Neural progenitor cell (in vitro differentiated cells): Measurements from ENCODE around the gene TP73. TPM values are rescaled to one million over a fixed set of nuclear protein-coding genes. Genes with fewer than 3 reads are reported as not detected.

Source experiments
- DNase-seq: peaks from one replicate; pipeline ENCODE4 v3.0.0-alpha.2; 2016; ENCODE audit warnings: low spot score
- H2AFZ ChIP-seq: fragments of 200-600 bp; sonication (generic); replicated peaks from 2 replicates; pipeline ENCODE4 v1.6.1; 2016; ENCODE audit warnings: antibody characterized with exemption
- H3F3A ChIP-seq: fragments of 200-600 bp; sonication (generic); 2 replicates; pipeline ENCODE4 v1.6.1; 2016; ENCODE audit warnings: antibody characterized with exemption, low read depth
- H3K27ac ChIP-seq: fragments of 200-600 bp; sonication (generic); 2 replicates; pipeline ENCODE4 v1.5.1; 2016; ENCODE audit warnings: mild to moderate bottlenecking
- H3K27me3 ChIP-seq: fragments of 200-600 bp; sonication (generic); 2 replicates; pipeline ENCODE4 v1.6.1; 2016; ENCODE audit warnings: mild to moderate bottlenecking, moderate library complexity
- H3K36me3 ChIP-seq: fragments of 200-600 bp; sonication (generic); 2 replicates; pipeline ENCODE4 v1.5.1; 2016
- H3K4me1 ChIP-seq: fragments of 200-600 bp; sonication (generic); 2 replicates; pipeline ENCODE4 v1.6.1; 2016; ENCODE audit warnings: mixed run types
- H3K4me2 ChIP-seq: fragments of 200-600 bp; sonication (generic); 2 replicates; pipeline ENCODE4 v1.6.1; 2016
- H3K4me3 ChIP-seq: fragments of 200-600 bp; sonication (generic); 2 replicates; pipeline ENCODE4 v1.5.1; 2016
- H3K79me2 ChIP-seq: fragments of 200-600 bp; sonication (generic); 2 replicates; pipeline ENCODE4 v1.6.1; 2016; ENCODE audit warnings: low read depth
- H3K9ac ChIP-seq: fragments of 200-600 bp; sonication (generic); 2 replicates; pipeline ENCODE4 v1.6.1; 2016
- H3K9me3 ChIP-seq: fragments of 200-600 bp; sonication (generic); 2 replicates; pipeline ENCODE4 v1.5.1; 2016; ENCODE audit warnings: low read depth
- H4K20me1 ChIP-seq: fragments of 200-600 bp; sonication (generic); 2 replicates; pipeline ENCODE4 v1.6.1; 2016; ENCODE audit warnings: low read depth
- H3K27ac Mint-ChIP-seq: 3 replicates; pipeline ENCODE4 v1.8.0; 2021; ENCODE audit warnings: mixed read lengths
- H3K27me3 Mint-ChIP-seq: 2 replicates; pipeline ENCODE4 v1.8.0; 2022; ENCODE audit warnings: low read depth, mild to moderate bottlenecking, inconsistent platforms, moderate library complexity, mixed read lengths; ENCODE audit not compliant: insufficient read depth
- H3K36me3 Mint-ChIP-seq: 3 replicates; pipeline ENCODE4 v1.8.0; 2021; ENCODE audit warnings: mixed read lengths
- H3K4me1 Mint-ChIP-seq: 3 replicates; pipeline ENCODE4 v1.8.0; 2021; ENCODE audit warnings: mixed read lengths
- H3K4me3 Mint-ChIP-seq: 3 replicates; pipeline ENCODE4 v1.8.0; 2021; ENCODE audit warnings: mild to moderate bottlenecking, moderate library complexity, mixed read lengths
- H3K9me3 Mint-ChIP-seq: 3 replicates; pipeline ENCODE4 v1.8.0; 2020; ENCODE audit warnings: mixed read lengths
- EZH2 ChIP-seq: fragments of 200-600 bp; sonication (generic); IDR thresholded peaks from 2 replicates; pipeline ENCODE4 v1.6.1; 2017; ENCODE audit warnings: antibody characterized with exemption, mild to moderate bottlenecking, moderate library complexity
- EZH2phosphoT487 ChIP-seq: fragments of 200-600 bp; sonication (generic); IDR thresholded peaks from 2 replicates; pipeline ENCODE4 v1.6.1; 2017; ENCODE audit warnings: antibody characterized with exemption
- total RNA-seq: library from RNA; depleted of rRNA; stranded (reverse); fragments of >200 nt; gene quantifications from 2 replicates; pipeline ENCODE4 v1.2.3, GENCODE V29; 2015; ENCODE audit warnings: low replicate concordance
- TF ChIP-seq, protein P1 (sequence below): fragments of 200-600 bp; sonication (generic); IDR thresholded peaks from 2 replicates; pipeline ENCODE4 v1.5.1; 2017; ENCODE audit warnings: antibody characterized with exemption, mild to moderate bottlenecking

The TP73 gene
- total RNA-seq, 1 donor from 2014 or later: not detected

DNA sequence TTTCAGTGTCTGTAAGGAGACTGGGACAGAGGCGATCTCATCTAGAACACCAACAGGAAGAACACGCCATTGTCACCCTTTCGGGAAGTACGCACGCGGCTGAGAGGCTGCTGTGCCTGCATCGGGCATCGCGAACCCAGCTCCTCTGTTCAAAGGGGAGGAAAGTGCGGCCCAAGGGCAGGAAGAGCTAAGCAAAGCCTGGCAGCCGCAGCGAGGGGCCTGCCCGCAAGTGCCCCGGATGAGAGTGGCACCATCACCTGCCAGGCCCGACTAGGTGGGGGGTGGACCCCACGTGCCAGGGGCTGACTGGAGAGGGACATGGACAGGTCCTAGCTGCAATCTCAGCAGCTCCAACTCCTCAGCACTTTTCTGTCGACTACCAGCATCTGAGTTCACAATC is 20.0 kb upstream of the TP73 start:
- peaks cover 13% of the 10 kb centered on the region for H3K36me3 Mint-ChIP-seq
- TF ChIP-seq EZH2phosphoT487: no peak
- TF ChIP-seq, protein P1, sequence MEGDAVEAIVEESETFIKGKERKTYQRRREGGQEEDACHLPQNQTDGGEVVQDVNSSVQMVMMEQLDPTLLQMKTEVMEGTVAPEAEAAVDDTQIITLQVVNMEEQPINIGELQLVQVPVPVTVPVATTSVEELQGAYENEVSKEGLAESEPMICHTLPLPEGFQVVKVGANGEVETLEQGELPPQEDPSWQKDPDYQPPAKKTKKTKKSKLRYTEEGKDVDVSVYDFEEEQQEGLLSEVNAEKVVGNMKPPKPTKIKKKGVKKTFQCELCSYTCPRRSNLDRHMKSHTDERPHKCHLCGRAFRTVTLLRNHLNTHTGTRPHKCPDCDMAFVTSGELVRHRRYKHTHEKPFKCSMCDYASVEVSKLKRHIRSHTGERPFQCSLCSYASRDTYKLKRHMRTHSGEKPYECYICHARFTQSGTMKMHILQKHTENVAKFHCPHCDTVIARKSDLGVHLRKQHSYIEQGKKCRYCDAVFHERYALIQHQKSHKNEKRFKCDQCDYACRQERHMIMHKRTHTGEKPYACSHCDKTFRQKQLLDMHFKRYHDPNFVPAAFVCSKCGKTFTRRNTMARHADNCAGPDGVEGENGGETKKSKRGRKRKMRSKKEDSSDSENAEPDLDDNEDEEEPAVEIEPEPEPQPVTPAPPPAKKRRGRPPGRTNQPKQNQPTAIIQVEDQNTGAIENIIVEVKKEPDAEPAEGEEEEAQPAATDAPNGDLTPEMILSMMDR: no peak
- no peak for TF ChIP-seq EZH2
- Histone ChIP-seq H4K20me1 (no peaks in the 10 kb centered on the region), H3F3A (peaks cover 18% of the 10 kb centered on the region), H3K36me3 (no peaks in the 10 kb centered on the region), H3K4me1 (peaks cover 11% of the 10 kb centered on the region), H3K9ac (peak overlapping the region; percentile 30), H3K27ac (no peak overlapping the region), H3K4me2 (peak overlapping the region; percentile 61), H3K9me3 (no peaks in the 10 kb centered on the region), H3K79me2 (no peaks in the 10 kb centered on the region), H3K27me3 (no peaks in the 10 kb centered on the region), H3K4me3 (no peak overlapping the region), H2AFZ (no peak overlapping the region)
- no peak for DNase-seq
- no peaks in the 10 kb centered on the region for H3K27me3 Mint-ChIP-seq
- no peak overlapping the region for H3K4me3 Mint-ChIP-seq
- H3K4me1 Mint-ChIP-seq: no peaks in the 10 kb centered on the region
- no peak overlapping the region for H3K27ac Mint-ChIP-seq
- H3K9me3 Mint-ChIP-seq: no peaks in the 10 kb centered on the region

DNA sequence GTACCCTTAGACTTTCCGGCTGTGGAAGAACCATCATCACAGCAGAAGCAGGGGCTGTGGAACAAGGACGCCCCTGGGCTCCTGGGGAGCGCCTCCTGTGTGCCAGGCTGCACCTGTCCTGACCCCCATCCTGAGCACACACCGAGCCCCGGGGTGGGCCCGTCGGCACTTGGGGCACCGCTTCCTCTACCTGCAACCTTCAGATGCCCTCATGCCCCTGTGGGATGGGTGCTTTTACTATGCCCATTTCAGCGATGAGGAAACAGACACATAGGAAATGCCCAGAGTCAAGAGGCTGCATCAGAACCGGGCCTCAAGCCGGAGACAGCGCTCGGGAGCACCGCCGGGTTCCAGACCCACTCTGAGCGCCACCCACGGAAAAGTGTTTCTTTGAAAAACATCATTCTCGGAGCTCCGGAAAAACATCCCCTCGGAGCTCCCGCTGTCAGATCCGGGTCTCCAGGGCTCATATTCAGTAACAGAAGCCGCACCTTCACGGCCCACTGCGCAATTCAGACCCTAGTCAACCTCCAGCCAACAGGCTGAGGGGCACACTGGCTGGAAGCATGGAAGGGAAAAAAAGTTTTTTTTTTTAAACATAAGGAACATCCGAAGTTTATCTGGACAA is 19.5 kb upstream of the TP73 start:
- TF ChIP-seq, protein P1: no peak
- TF ChIP-seq EZH2 (no peak), EZH2phosphoT487 (no peak)
- no peaks in the 10 kb centered on the region for H4K20me1 ChIP-seq
- H3K36me3 ChIP-seq: no peaks in the 10 kb centered on the region
- H2AFZ ChIP-seq: no peak overlapping the region
- peaks cover 11% of the 10 kb centered on the region for H3K4me1 ChIP-seq
- no peak overlapping the region for H3K27ac Mint-ChIP-seq
- DNase-seq: no peak
- no peaks in the 10 kb centered on the region for H3K79me2 ChIP-seq
- no peak overlapping the region for H3K4me3 Mint-ChIP-seq
- peaks cover 13% of the 10 kb centered on the region for H3K36me3 Mint-ChIP-seq
- H3K4me2 ChIP-seq: no peak overlapping the region
- H3K4me3 ChIP-seq: no peak overlapping the region
- no peaks in the 10 kb centered on the region for H3K4me1 Mint-ChIP-seq
- H3K9ac ChIP-seq: no peak overlapping the region
- H3F3A ChIP-seq: peaks cover 18% of the 10 kb centered on the region
- no peak overlapping the region for H3K27ac ChIP-seq
- H3K27me3 Mint-ChIP-seq: no peaks in the 10 kb centered on the region
- no peaks in the 10 kb centered on the region for H3K27me3 ChIP-seq
- no peaks in the 10 kb centered on the region for H3K9me3 Mint-ChIP-seq
- H3K9me3 ChIP-seq: no peaks in the 10 kb centered on the region

DNA sequence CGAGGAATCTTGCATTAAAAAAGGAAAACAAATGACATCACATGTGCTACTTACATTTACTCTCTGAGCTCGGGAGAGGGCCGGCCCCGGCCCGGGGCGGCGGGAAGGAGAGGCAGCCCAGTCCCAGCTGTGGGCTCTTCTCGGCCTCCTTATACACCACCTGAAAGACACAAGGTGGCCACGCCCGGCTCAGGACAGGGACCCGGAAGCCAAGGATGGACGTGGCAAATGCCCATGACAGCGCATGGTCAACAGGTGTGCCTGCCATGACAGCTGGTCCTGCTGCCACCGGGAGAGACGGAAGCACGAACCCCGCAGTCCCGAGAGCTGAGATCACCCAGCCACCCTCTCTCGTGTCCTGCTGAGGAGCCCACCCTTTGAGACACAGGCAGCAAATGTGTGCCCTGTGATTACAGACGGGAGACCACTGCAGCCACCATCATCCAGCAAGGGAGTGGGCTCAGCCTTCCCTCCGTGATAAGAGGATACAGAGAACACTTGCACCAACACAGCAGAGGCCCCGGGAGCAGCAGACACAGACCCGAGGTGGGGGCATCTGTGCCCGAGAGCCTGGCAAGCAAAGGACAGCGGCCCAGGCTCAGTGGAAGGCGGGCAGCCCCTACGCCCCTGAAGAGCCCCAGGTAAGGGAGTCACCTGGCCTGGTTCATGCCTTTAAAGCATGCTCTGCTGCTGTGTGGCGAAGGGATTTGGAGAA is 18.8 kb upstream of the TP73 start:
- no peaks in the 10 kb centered on the region for H3K9me3 ChIP-seq
- H3K4me3 ChIP-seq: no peak overlapping the region
- no peak overlapping the region for H3K27ac ChIP-seq
- Mint-ChIP-seq H3K27ac (no peak overlapping the region), H3K27me3 (no peaks in the 10 kb centered on the region), H3K4me1 (no peaks in the 10 kb centered on the region), H3K9me3 (no peaks in the 10 kb centered on the region), H3K36me3 (peaks cover 13% of the 10 kb centered on the region), H3K4me3 (no peak overlapping the region)
- no peak overlapping the region for H3K4me2 ChIP-seq
- no peaks in the 10 kb centered on the region for H3K79me2 ChIP-seq
- H3K27me3 ChIP-seq: no peaks in the 10 kb centered on the region
- no peaks in the 10 kb centered on the region for H3K36me3 ChIP-seq
- H4K20me1 ChIP-seq: no peaks in the 10 kb centered on the region
- DNase-seq: no peak
- H3F3A ChIP-seq: peaks cover 18% of the 10 kb centered on the region
- TF ChIP-seq EZH2phosphoT487 (no peak), EZH2 (no peak)
- TF ChIP-seq, protein P1: no peak
- no peak overlapping the region for H2AFZ ChIP-seq
- H3K4me1 ChIP-seq: peaks cover 11% of the 10 kb centered on the region
- H3K9ac ChIP-seq: no peak overlapping the region
